ENCODE measurements around the gene TRERF1.

The TRERF1 gene

DNA sequence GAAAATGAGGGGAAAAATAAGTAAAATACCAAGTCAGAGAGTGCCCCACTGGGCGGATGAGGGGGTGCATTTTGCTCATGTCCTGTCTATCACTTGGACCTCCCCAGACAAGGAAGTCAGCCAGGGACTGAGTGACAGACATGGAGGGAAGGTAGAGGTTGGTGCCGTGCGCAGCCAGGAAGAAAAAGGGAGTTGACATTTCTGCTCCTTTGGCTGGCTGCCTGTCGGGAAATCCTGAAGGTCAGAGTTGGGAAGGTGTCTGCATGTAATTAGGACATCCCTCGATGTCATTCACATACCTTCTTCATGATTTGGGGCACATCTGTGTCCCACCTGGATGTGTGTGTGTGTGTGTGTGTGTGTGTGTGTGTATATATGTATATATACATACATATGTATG, 269.6 kb downstream of the TRERF1 start:
- no peak for DNase-seq (ENCODE audit: low spot score)
- no peak for TF ChIP-seq CTCF (IDR thresholded peaks at IDR 0.05)

GRCh38 chr6:42179945-42180313, 271.8 kb downstream of the TRERF1 start:
- H3K4me3 ChIP-seq, result no peak overlapping the region
- DNase-seq (ENCODE audit: low spot score), result no peak
- H3K27ac ChIP-seq, result no peak overlapping the region
- TF ChIP-seq CTCF (IDR thresholded peaks at IDR 0.05), result no peak

More for the DNA sequence above, 269.6 kb downstream of the TRERF1 start:
- Histone ChIP-seq H3K4me3 (no peak overlapping the region), H3K27ac (no peak overlapping the region)

DNA sequence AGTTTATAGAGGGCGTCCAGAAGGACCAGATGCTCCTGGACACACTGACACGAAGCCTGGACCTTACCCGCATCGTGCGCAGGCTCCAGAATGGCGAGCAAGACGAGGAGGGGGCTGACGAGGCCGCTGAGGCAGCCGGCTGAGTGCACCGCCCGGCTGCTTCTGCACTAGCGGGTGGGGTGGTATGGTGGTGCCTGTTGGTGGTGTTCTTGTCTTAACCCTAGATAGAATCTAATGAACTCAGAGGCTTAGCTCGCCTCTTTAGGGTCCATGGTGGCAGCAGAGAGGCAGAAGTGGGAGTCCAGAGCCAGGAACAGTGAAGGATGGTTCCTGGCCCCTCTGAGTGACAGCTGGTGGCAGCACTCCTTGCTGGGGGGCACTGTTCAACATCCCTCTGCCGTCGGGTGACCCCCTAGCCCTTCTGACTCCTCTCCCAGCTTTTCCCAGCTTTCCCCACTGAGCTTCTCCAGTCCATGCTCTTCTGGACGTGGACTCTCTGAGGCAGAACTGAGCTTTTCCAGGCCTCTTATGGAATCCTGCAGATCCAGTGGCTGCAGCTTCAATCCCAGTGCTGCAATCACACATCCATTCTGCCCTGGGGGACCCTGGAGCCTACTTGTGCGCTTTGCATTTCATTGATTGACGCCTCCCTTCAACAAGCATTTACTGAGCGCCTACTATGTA, 272.3 kb downstream of the TRERF1 start:
- no peak for TF ChIP-seq CTCF (IDR thresholded peaks at IDR 0.05)
- no peak overlapping the region for H3K27ac ChIP-seq
- DNase-seq (ENCODE audit: low spot score), result no peak
- no peak overlapping the region for H3K4me3 ChIP-seq

DNA sequence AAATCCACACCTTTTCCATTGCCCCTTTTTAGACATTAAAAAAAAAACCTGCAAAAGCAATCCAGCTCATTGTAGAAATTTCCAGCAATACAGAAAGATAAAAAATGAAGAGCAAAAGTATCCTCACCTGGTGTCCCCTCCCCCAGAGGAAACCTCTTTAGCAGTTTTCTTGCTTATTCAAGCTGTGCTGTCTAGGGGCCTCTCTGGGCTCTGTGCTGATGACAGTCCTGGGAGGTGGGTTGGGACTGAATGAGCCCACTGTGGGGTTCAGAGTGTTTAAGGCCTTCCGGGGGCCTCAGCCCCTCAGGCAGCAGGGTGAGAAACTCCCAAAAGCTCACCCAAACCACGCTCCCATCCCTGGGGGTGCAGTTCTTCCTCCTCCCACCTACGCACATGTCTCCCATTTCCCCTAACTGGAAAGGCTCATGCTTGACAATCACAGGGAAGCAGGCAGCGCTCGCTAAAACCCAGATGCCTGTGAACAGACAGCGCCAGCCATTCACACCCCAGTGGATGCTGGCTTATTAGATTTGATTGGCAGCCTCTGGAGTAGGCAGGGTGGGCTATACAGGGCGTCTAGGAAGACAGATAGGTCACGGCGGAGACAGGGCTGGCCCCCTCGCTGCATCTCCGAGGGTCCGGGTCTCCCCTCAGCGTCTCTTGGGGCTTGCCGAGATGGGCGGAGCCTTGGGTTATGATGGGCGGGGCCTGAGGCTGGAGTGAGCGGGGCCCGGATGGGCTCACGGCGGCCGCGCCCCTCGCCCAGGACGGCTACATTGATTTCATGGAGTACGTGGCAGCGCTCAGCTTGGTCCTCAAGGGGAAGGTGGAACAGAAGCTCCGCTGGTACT, 274.0 kb downstream of the TRERF1 start:
- DNase-seq (ENCODE audit: low spot score), result no peak
- Histone ChIP-seq H3K4me3 (no peak overlapping the region), H3K27ac (no peak overlapping the region)
- no peak for TF ChIP-seq CTCF (IDR thresholded peaks at IDR 0.05)

GRCh38 chr6:42176981-42177380, 274.7 kb downstream of the TRERF1 start:
- no peak overlapping the region for H3K27ac ChIP-seq
- TF ChIP-seq CTCF (IDR thresholded peaks at IDR 0.05), result no peak
- no peak for DNase-seq (ENCODE audit: low spot score)
- H3K4me3 ChIP-seq, result no peak overlapping the region

DNA sequence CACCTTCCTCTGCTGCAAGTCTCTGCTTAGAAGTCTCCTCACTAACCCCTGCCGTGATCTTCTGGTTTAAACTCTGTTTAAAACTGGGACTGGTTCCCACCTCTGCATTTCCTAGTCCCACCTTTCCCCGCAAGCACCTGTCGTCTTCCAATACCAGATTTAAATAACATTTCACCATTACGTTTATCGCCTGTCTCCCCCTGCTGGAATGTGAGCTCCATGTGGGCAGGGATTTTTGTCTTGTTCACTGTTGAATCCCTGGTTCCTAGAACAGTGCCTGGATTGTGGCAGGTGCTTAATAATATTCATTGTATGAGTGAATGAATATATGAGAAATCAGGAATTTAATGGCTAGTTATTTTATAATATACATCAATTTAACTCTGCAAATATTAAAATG, 275.9 kb downstream of the TRERF1 start:
- TF ChIP-seq CTCF (IDR thresholded peaks at IDR 0.05), result no peak
- DNase-seq (ENCODE audit: low spot score), result no peak
- Histone ChIP-seq H3K27ac (no peak overlapping the region), H3K4me3 (no peak overlapping the region)
